Neural cell (in vitro differentiated cells): ENCODE data around the gene PIP4P1. TPM values are rescaled to one million over a fixed set of nuclear protein-coding genes. Genes with fewer than 3 reads are reported as not detected.

Source experiments
- H2AFZ ChIP-seq: fragments of 200-600, 300-800 bp; sonication (generic), shearing (Covaris generic); 2 replicates; pipeline ENCODE4 v1.6.0; 2014; ENCODE audit warnings: low read depth, mild to moderate bottlenecking, antibody characterized with exemption, low read length, moderate library complexity
- H3F3A ChIP-seq: fragments of 200-600 bp; shearing (Covaris generic); 2 replicates; pipeline ENCODE4 v1.6.1; 2016; ENCODE audit warnings: mild to moderate bottlenecking, moderate library complexity, mixed read lengths, antibody characterized with exemption, low read length; ENCODE audit not compliant: insufficient read depth, poor library complexity, severe bottlenecking
- H3K27ac ChIP-seq: fragments of 200-600, 300-800 bp; sonication (generic), shearing (Covaris generic); 2 replicates; pipeline ENCODE4 v1.5.1; 2014; ENCODE audit warnings: mild to moderate bottlenecking, low read length, moderate library complexity
- H3K27me3 ChIP-seq: fragments of 300-800, 200-600 bp; sonication (generic), shearing (Covaris generic); 2 replicates; pipeline ENCODE4 v1.6.0; 2014; ENCODE audit warnings: mild to moderate bottlenecking, low read depth, low read length, moderate library complexity; ENCODE audit not compliant: insufficient read depth
- H3K36me3 ChIP-seq: fragments of 300-800, 200-600 bp; sonication (generic), shearing (Covaris generic); 2 replicates; pipeline ENCODE4 v1.5.1; 2014; ENCODE audit warnings: mild to moderate bottlenecking, antibody characterized with exemption, low read length, moderate library complexity; ENCODE audit not compliant: insufficient read depth
- H3K4me2 ChIP-seq: fragments of 300-800, 200-600 bp; sonication (generic), shearing (Covaris generic); 2 replicates; pipeline ENCODE4 v1.6.0; 2014; ENCODE audit warnings: mild to moderate bottlenecking, low read length
- H3K4me3 ChIP-seq: fragments of 300-800, 200-600 bp; sonication (generic), shearing (Covaris generic); 2 replicates; pipeline ENCODE4 v1.5.1; 2014; ENCODE audit warnings: mild to moderate bottlenecking, low read length, moderate library complexity
- H3K79me2 ChIP-seq: fragments of 200-600 bp; shearing (Covaris generic); replicated peaks from 2 replicates; pipeline ENCODE4 v1.6.0; 2014; ENCODE audit warnings: mild to moderate bottlenecking, low read length, moderate library complexity; ENCODE audit not compliant: insufficient read depth
- H3K9ac ChIP-seq: fragments of 300-800, 200-600 bp; sonication (generic), shearing (Covaris generic); 2 replicates; pipeline ENCODE4 v1.6.1; 2016; ENCODE audit warnings: mild to moderate bottlenecking, low read length, mixed read lengths
- H3K9me2 ChIP-seq: fragments of 200-600 bp; shearing (Covaris generic); 2 replicates; pipeline ENCODE4 v1.6.1; 2016; ENCODE audit warnings: mild to moderate bottlenecking, low read length, mixed read lengths; ENCODE audit not compliant: insufficient read depth
- H3K9me3 ChIP-seq: fragments of 200-600, 300-800 bp; sonication (generic), shearing (Covaris generic); 2 replicates; pipeline ENCODE4 v1.6.1; 2016; ENCODE audit warnings: mild to moderate bottlenecking, mixed run types, low read length, moderate library complexity, mixed read lengths
- H4K20me1 ChIP-seq: fragments of 200-600 bp; shearing (Covaris generic); 2 replicates; pipeline ENCODE4 v1.6.1; 2016; ENCODE audit warnings: mild to moderate bottlenecking, mixed run types; ENCODE audit not compliant: insufficient read depth
- CTCF ChIP-seq: fragments of 450-650 bp; IDR thresholded peaks from 2 replicates; pipeline ENCODE4 v1.5.1; 2014; ENCODE audit warnings: antibody characterized with exemption, mild to moderate bottlenecking, moderate library complexity; ENCODE audit not compliant: poor library complexity, severe bottlenecking
- EP300 ChIP-seq: fragments of 450-650 bp; conservative IDR thresholded peaks from 2 replicates; pipeline ENCODE4 v1.6.1; 2014; ENCODE audit warnings: antibody characterized with exemption, mild to moderate bottlenecking, moderate library complexity; ENCODE audit not compliant: poor library complexity, severe bottlenecking
- EZH2 ChIP-seq: fragments of 200-600, 300-800 bp; shearing (Covaris generic), sonication (generic); IDR thresholded peaks from 2 replicates; pipeline ENCODE4 v1.6.1; 2014; ENCODE audit warnings: antibody characterized with exemption, low read length, borderline replicate concordance, mild to moderate bottlenecking; ENCODE audit not compliant: insufficient read depth, poor library complexity, severe bottlenecking
- MXI1 ChIP-seq: fragments of 450-650 bp; conservative IDR thresholded peaks from 2 replicates; pipeline ENCODE4 v1.6.1; 2014; ENCODE audit warnings: antibody characterized with exemption, mild to moderate bottlenecking; ENCODE audit not compliant: poor library complexity, severe bottlenecking
- POLR2AphosphoS5 ChIP-seq: IDR thresholded peaks from 2 replicates; pipeline ENCODE4 v1.6.1; 2012
- RAD21 ChIP-seq: fragments of 450-650 bp; conservative IDR thresholded peaks from 2 replicates; pipeline ENCODE4 v1.6.1; 2014; ENCODE audit warnings: antibody characterized with exemption, mild to moderate bottlenecking, moderate library complexity
- REST ChIP-seq: IDR thresholded peaks from 2 replicates; pipeline ENCODE4 v1.6.1; 2012; ENCODE audit warnings: borderline replicate concordance
- SMC3 ChIP-seq: fragments of 450-650 bp; conservative IDR thresholded peaks from 2 replicates; pipeline ENCODE4 v1.6.1; 2014; ENCODE audit warnings: antibody characterized with exemption, mild to moderate bottlenecking, moderate library complexity; ENCODE audit not compliant: poor library complexity
- TAF1 ChIP-seq: IDR thresholded peaks from 2 replicates; pipeline ENCODE4 v1.6.1; 2012; ENCODE audit warnings: low read depth
- polyA plus RNA-seq: library from polyadenylated mRNA; depleted of rRNA; stranded (reverse); fragments of >200 nt; gene quantifications from 2 replicates; pipeline ENCODE4 v1.2.3, GENCODE V29; 2014

Gene PIP4P1
- polyA plus RNA-seq, 1 donor from 2014 or later = 77.2 TPM

GRCh38 chr14:20456971-20457370 is 4.3 kb downstream of the PIP4P1 start:
- no peak overlapping the region for H3K27ac ChIP-seq
- H3K9ac ChIP-seq = peak overlapping the region; percentile 97

More at GRCh38 chr14:20456971-20457370, 4.3 kb downstream of the PIP4P1 start:
- no peaks in the 10 kb centered on the region for H4K20me1 ChIP-seq
- H3K36me3 ChIP-seq = no peaks in the 10 kb centered on the region
- H3K9me3 ChIP-seq = no peaks in the 10 kb centered on the region
- H3F3A ChIP-seq = no peaks in the 10 kb centered on the region
- H3K9me2 ChIP-seq = no peaks in the 10 kb centered on the region
- H2AFZ ChIP-seq = no peak overlapping the region
- peak overlapping the region; percentile 80 for H3K4me3 ChIP-seq
- peak overlapping the region; percentile 87 for H3K4me2 ChIP-seq
- TF ChIP-seq EP300 (no peak), REST (no peak), MXI1 (no peak), RAD21 (no peak), POLR2AphosphoS5 (no peak), CTCF (no peak), TAF1 (no peak), EZH2 (no peak), SMC3 (no peak)
- no peaks in the 10 kb centered on the region for H3K27me3 ChIP-seq
- H3K79me2 ChIP-seq = peaks cover 50% of the 10 kb centered on the region
